GM18498 (cell line): ENCODE data around the gene GNPTAB.
"Not testable (repeated sequence)": the region's sequence is repeated elsewhere in the genome, so short reads cannot be mapped to it uniquely, and the experiment has no call there.

ENCODE experiments used
- ATAC-seq: cut with Tn5 transposase; IDR thresholded peaks from one replicate; pipeline ENCODE4 v1.9.1; 2021; ENCODE audit warnings: mild to moderate bottlenecking, moderate library complexity; ENCODE audit not compliant: unreplicated experiment

GNPTAB gene

DNA sequence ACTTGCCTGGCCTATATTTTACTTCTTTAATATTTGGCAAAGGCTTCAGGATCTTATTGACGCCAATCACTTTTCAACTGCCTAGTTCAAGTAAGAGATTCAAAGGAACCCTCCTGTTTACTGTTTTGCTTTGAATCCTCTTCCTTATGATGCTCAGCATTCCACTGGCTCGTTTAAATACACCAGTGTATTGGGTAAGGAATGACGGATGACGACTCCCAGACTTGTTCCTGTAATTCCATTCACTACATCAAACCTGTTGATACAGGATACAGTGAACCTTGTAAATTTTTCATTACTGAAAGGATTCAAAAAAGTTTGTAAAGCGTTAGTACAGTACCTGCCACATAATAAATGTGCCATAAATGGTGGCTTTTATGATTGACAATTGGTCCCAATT, 89.8 kb downstream of the GNPTAB start:
- no peak for ATAC-seq

DNA sequence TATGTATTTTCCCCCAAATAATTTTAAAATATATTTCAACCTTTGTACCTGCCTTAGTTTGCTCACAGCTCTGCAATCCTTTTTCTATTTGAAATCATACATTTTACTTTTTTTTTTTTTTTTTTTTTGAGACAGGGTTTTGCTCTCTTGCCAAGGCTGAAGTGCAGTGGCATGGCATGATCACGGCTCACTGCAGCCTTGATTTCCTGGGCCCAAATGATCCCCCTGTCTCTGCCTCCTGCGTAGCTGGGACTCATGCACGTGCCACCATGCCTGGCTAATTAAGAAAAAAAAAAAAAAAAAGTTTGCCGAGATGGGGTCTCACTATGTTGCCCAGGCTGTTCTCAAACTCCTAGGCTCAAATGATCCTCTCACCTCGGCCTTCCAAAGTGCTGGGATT, 90.2 kb downstream of the GNPTAB start:
- no peak for ATAC-seq

DNA sequence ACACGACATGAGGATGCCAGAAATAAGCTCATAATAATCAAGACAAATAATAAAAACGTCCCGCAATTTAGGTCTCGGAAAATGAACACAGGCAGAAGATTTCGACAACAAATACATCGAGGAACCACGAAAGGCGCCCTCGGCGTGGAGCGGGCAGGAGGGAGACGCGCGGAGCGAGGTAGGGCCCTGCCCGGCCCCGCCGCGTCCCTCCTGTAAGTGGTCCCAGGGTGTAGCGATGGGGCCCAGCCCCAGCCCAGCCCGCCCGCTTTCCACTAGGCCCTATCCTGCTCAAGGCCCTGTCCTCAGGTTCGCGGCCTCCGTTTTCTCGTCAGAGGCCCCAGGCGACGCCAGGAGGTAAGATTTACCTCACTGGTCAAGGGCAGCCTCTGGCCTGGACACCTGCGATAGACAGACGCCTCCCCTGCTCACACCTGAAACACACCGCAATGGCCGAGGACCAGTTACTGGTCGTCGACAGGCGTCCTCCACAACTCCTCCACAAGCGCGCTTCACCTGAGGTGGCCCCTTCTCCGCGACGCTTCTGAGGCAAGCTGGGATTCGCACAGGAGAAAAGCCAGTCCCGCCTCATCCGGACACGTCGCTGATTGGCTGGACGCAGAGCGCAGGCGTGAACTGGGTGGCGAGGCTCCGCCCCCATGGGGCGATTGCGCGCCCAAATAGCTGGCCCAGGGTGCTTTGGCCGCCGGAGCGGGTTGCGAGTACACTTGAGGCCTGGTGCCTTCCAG, 91.7 kb downstream of the GNPTAB start, which contains the start of gene SYCP3:
Gene SYCP3, minus strand, starts transcription at position 543 of the 746 bp plus-strand sequence. CDS start 1,527 bp downstream, outside the sequence.
- no peak for ATAC-seq

DNA sequence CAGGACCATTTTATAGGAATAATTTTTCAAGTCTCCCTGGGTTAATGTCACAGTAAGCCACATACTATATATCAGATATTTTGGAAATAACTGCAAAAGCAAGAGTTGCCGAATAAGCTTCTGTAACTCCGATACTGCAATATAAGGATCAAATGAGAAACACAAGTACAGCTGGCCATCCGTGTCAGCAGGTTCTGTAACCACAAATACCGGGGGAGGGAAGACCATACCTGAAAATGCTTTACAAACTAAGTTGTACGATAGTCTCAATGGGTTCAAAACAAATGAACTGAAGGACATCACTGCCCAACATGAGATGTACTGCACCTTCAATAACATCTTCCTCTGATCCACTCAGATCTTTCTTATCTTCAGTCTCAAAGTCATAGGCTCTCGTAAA, 93.3 kb downstream of the GNPTAB start:
- no peak for ATAC-seq

DNA sequence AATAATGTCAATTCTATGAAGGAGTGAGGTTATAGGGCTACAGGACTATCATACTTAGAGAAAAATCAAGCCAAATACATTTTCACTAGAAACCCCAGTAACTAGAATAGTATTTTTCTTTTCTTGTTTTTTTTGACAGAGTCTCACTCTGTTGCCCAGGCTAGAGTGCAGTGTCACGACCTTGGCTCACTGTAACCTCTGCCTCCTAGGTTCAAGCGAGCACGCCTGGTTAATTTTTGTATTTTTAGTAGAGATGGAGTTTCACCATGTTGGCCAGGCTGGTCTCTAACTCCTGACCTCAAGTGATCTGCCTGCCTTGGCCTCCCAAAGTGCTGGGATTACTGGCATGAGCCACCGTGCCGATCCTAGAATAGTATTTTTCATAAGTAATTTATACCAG, 96.3 kb downstream of the GNPTAB start:
- not testable (repeated sequence) for ATAC-seq

DNA sequence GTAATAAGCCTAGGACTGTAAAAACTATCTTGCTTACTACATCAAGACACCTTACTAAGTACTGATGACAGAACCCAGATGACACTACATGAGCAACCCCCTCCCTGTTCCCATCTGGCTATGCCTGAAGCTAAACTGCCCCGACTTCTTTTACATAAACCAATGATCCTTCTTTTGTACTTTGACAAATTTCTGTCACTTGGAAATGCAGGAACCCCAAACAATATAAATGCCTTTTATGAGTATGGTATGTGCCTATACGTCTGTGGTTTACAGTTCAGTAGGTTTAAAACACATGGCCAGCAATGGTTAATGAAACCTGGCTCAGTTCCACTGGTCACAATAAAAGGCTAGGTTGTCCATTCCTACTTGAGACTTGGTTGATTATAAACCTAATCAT, 97.6 kb downstream of the GNPTAB start:
- ATAC-seq, result no peak

DNA sequence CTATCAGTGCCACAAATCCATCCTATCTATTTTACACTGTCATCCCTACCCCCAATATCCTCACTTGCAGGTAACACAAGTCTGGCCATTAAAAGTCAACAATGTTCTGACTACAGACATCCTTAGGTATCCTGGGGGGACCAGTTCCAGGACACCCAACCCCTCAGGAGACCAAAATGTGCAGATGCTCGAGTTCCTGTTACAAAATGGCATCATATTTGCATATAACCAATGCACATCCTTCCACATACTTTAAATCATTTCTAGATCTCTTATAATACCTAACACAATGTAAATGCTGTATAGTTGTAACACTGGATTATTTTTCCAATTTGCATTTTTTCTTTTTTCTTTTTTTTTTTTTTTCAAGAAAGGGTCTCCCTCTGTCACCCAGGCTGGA, 98.4 kb downstream of the GNPTAB start:
- ATAC-seq, result no peak

DNA sequence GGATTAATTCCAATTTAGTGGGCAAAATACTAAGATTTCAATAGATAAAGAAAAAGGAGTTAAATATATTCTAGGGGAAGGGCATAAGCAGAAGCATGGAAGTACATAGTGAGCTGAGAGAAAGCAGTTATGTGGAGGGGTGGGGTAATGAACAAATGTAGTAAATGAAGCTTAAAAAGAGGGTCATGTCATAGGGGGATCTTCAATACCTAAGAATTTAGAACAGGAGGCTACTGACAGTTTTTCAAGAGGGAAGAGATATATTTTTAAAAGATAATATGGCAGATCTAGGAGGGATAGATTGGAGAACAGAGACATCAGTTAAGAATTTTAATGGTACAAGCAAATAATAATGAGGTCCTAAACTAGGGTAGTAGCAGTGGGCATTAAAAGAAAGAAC, 100.9 kb downstream of the GNPTAB start:
- ATAC-seq, result no peak

DNA sequence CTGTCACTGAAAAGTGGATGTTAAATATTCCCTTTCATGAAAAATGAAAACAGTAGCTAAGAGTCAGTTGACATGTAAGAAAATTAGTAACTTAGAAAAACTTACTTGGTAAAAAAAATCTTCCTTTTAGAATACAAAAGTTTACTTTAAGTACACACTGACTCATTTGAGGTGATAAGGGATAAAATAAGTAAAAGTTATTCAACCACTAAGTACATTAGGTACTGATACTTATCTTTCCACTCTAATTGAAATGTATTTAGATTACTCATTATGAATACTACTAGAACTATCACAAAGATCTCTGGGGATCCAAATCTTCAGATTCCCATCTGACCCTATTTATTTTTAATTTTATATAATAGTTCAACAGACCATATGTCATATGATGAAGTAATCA, 103.7 kb downstream of the GNPTAB start:
- no peak for ATAC-seq

DNA sequence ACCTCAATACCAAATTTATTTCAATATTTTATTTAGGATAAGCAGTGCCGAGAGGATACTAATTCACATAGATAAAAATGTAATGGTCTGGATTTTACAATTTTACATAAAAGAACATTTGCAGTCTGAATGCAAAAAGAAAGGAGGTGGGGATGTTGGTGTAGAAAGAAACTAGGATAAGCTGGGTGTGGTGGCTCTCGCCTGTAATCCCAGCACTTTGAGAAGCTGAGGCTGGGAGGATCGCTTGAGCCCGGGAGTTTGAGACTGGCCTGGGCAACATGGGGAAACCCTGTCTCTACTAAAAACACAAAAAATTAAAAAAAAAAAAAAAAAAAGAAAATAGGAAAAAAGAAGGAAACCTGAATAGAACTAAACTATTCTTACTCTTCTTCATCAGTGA, 108.4 kb downstream of the GNPTAB start:
- no peak for ATAC-seq

DNA sequence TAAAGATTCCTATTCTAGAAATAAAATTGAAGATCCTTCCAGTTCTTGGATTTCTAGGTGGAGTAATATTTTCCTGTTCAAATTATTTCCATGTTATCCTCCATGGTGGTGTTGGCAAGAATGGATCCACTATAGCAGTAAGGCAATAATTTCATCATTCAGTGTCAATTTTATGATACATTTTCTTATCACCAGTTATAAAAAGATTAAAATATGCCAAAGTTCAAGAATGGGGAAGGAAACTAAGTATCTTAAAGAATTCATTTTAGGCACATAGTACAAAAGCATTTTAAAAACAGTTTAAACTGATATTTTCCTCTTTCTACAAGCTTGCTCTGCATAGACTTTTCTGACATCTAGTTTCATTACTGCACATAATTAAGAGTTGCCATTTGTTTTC, 110.6 kb downstream of the GNPTAB start:
- no peak for ATAC-seq

DNA sequence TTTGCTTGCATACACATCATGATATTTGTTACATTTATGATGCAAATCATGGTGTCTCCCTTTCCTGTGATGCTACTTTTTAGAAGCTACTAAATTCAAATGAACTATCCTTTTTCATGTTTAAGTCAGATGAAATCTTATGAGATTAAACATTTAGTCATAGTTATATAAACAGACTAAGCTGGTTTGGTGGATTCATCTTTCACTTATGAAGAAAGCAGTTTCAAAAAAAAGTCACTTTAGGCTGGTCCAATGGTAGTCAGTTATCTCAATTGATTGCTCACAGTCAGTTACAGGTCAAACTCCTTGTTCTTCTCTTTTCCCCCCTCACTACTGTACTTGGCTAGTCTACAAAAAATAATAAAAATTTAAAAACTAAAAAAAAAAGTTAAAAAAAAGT, 111.2 kb downstream of the GNPTAB start:
- ATAC-seq, result no peak

DNA sequence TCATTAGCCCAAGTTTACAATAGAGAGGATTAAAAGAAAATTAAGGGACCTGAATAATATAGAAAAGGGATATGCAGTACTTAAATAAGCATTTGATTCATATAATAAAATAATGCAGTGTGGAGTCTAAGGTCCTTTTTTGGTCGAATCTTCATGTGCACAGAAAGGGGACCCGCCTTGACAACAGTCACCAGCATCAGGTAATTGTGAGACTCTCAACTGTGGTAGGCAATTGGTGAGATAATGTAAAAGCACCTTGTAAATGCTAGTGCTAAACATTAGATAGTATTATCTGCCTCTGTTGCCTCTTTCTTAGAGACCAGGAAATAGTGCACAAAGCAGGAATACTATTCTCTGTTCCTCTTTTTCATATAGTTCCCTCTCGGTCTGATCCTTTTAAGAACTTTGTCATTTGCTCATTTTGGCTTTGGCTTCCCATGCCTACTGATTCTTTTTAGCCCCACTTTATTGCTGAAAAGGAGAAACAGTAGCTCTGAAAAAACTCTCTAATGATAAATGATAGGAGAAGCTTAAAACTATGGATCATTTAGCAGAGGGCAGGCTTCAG, 115.8 kb downstream of the GNPTAB start:
- ATAC-seq, result no peak

DNA sequence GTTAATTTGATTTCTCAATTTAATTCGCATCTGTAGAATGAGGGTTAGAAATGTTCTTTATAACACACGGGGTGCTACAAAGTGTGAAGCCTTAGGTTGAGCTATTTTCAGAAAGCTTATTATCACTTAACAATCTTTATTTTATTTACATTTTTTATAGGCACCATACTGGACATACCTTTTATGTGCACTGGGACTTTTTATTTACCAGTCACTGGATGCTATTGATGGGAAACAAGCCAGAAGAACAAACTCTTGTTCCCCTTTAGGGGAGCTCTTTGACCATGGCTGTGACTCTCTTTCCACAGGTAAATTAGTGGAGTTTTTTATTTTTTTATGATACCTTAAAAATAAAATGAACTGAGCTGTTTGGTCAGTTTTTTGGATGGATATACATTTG, 116.8 kb downstream of the GNPTAB start:
- no peak for ATAC-seq

DNA sequence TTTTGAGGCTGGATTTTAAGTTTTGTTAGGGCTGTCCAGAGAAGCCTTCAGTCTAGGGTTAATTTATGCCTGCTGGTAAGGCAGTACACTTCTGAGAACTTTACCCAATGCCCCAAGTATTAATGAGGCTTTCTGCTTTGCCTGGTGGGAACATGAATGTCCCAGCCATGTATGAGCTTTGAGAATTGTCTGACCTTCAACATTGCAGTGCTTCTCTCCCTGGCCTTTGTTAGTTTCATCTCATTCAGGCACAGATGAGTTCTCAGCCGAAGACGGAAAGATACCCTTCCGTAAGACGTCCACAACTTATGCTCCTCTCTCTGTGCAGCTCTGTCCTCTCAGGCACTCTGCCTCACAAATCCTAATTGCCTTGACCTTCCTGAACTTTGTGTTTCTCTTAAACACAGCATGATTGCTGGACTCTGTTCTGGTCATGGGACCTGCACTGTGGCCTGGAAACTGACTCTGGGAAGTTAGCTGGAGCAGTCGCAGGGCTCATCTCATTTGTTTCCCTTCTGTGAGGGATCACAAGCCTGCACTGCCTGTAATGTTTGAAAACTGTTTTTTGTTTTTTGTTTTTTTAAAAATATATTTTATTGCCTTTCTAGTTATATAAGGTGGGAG, 117.6 kb downstream of the GNPTAB start:
- ATAC-seq, result no peak

DNA sequence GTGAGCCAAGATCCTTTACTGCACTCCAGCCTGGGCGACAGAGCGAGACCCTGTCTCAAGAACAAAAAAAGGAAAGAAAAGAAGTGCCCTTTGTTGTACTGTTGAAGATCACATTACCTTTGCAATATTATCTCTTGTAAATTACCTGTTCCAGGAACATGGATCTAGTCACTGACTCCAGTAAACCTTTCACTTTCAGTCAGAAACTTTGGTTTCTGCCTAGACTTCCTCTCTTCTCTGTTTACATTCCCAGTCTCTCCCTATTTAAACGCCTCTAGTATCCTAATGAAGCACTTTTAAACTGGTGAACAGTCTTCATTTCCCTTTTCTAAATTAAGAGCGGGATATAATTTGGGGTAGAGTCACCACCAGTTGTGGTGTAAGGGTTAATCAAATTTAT, 120.5 kb downstream of the GNPTAB start:
- ATAC-seq, result no peak

DNA sequence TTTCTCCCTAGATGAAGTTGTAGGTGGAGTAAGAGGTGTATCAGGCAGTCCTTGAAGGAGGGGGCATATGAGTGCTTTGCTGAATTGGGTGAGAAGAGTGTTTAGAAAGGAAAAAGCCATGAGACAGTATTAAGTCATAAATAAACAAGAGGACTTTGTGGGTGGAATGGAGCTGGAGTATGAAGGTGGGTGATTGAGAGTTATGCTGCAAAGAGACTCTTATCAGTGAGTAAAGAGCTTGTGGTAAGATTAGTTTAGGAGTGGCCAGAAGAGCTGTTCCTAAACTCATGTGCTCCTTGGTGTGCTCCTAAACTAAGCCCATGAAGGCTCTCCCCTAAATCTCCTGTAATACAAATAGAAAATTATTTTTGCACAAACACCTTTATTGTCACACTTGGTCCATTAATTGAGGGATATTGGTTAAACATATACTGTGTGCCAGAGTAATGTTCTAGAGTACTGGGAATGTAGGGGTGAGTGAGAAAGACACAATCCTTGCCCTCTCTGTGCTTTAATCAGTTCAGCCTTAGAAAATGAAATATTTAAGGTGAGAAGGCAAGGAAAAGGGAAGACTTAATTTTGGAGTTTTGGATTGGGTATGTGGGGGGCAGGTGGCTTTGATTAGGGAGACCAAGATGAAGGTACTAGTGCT, 123.5 kb downstream of the GNPTAB start:
- ATAC-seq, result no peak

DNA sequence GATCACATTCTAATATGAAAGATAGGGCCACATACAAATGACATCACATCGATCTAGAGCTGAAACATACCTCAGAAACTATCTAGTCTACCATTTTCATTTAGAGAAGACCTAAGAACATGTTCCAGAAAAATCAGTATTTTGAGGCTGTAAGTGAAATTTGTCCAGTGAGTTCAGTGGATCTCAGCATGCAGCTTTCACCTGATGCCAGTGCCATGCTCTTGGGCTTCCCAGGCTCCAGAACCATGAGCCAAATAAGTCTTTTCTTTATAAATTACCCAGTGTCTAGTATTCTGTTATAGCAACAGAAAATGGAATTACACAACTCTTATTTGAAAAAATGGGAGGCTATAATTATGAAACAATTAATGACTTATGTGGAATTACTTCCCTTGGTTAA, 124.4 kb downstream of the GNPTAB start:
- ATAC-seq, result no peak

DNA sequence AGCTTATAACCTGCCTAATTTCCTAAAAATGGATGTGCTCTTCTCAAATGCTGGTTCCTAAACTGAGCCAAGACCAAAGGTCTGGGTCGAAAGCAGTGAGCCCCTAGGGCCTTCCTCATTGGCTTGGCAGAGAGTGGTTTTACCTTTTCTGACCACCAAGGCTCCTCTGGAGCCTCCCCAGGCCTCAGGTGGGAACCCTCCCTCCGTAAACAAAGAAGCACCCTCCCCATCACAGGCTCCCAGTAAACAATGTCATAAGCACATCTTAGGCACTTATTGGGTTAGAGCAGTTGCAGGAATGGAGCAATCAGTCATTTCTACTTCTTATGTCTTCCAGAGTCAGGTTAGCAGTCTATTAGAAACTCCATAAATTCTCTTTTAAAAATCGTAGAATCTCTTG, 127.3 kb downstream of the GNPTAB start:
- ATAC-seq, result no peak

DNA sequence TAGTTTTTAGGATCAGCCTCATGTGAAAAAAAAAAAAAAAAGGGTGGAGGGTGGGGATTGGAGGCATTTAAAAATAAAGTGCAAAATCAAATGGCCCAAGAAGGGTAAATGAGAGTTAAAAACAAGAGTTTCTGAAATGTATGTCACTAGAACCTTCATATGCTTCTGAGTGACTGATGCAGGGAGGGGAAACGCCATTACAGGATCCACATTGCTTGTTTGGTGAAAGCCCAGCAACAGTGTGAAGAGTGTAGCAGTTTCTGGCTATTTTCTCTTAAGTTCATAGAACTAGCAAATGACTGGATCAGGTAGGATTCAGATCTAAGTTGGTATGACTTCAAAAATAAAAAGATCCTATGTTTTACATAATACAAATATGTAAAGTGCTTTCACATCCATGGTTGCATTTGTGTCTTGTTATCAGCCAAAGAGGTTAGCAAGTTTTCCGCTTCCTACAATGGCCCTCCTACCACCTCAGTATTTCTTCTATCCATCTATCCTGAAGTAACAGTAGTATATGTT, 130.4 kb downstream of the GNPTAB start:
- ATAC-seq, result no peak

DNA sequence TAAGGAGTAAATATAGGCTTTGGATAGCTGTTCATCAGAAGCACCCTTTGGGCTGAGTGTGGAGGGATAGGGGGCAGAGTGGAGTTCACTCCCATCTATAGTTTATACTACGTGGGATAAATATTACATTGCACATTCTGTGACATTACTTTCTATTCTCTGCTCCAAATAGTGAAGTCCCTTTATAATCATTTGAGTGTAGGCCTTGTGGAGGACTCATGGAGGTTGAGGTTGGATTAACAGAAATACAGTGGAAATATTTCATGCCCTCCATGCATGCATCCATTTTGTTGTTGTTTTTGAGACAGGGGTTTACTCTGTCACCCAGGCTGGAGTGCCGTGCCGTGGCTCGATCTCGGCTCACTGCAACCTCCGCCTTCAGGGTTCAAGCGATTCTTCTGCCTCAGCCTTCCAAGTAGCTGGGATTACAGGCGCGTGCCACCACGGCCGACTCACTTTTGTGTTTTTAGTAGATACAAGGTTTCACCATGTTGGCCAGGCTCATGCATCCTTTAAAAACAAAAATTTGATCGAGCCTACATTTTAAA, 131.9 kb downstream of the GNPTAB start:
- ATAC-seq, result no peak
